Stimulated activated CD8-positive, alpha-beta memory T cell treated with anti-CD3 and anti-CD28 coated beads, Interleukin-15, amount 100 ng/mL, for 4 hours (primary cell): ENCODE measurements around the gene PTPN11.

Experiments used
- DNase-seq, 2 donors: peaks; one replicate each; pipeline ENCODE4 v3.0.0-alpha.2; 2020; ENCODE audit warnings: low read depth in 2 of 2

PTPN11 gene

GRCh38 chr12:112543751-112544150 lies 125.0 kb downstream of the PTPN11 start:
- no peak for DNase-seq

DNA sequence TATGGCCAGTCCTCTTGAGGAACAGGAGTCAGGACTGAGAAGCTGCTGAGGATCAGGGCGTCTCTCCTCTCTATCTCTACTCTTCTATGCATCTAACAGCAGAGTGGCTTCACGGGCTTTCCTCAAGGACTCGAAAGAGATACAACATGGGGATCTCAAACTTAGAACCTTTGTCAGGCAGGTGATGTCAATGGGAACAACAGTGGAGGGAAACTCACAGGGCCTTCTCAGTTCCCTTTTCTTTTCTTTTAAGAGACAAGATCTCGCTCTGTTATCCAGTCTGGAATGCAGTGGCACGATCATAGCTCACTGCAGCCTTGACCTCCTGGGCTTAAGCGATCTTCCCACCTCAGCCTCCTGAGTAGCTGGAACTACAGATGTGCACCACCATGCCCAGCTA lies 127.6 kb downstream of the PTPN11 start:
- DNase-seq = no peak

DNA sequence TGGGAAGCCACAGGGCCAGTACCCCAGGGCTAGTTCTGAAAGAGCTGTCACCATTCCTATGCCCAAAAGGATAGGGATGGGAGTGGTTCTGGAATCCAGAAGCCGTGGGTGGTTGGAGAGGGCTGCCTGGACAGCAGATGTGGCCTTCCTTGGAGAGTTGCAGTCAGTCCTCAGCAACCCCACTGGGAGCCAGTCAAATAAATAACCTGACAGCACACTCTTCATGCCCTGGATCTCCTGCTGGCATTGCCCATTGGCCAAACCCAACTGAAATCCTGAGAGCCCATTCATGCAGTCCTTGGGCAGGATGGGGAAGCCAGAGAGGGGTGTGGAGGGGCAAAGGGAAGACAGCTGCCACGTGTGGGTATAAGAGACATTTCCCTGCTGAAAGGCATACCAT lies 128.2 kb downstream of the PTPN11 start:
- DNase-seq = no peak

GRCh38 chr12:112549031-112549430 lies 130.3 kb downstream of the PTPN11 start:
- DNase-seq = no peak

DNA sequence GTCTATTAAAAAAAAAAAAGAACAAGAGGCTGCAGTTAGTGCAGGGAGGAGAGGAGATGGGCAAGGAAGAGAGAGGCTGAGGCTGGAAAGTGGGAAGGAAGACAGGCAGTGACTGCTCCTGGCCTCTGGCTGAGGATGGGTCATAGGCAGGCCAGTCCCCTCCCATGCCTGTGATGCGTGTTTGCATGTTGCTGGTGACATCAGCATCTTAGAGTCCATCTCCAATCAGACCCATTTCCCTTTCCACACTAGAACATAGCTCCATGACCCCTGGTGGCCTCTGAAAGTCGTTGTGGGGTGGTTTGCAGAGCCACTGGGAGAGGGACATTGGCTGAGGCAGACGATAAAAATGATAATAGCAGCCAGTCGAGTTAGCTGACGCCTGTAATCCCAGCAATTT lies 132.9 kb downstream of the PTPN11 start:
- DNase-seq = no peak

DNA sequence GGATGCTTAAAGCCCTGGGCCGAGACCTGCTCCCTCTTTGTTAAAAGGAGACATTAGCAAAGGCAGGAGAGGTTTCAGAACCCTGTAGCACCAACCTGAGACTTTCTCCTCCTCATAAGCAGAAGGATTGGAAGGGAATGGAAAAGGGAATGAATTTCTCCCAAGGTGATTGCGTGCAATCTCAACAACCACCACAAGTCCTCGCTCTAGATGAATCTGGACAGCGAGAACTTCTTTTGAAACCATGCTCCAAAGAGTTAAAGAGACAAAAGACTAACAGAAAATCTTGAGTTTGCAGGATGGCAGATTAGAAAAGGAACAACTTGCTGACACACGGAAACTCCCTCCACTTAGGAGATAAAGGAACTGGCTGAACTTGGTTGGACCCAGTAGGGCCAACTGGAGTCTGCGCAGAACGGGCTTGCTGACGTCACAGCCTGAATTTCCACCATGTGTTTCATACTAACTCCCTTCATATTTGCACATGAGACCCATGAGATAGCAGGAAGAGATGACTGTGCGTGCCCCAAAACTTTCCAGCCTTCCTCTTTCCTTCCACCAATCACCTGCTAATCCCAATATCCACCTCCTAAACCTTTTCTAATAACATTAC lies 137.0 kb downstream of the PTPN11 start:
- no peak for DNase-seq

GRCh38 chr12:112557951-112558630 lies 139.3 kb downstream of the PTPN11 start:
- no peak for DNase-seq
